ENCODE data around the gene GAMT. TPM values are rescaled to one million over a fixed set of nuclear protein-coding genes. Genes with fewer than 3 reads are reported as not detected.

Gene GAMT
- total and polyA plus RNA-seq, 2 donors (not counting 3 experiments of a cell fraction or from before 2014, with no cell fraction given), result 22.1 to 36.9 TPM

- DNase-seq (ENCODE audit: low read depth, low spot score) (no peak), FAIRE-seq (no peak)
- TF ChIP-seq GATA2 (IDR thresholded peaks at IDR 0.05; ENCODE audit: insufficient read depth, insufficient read length, low read depth, low read length), result no peak
- TF ChIP-seq EZH2 (IDR thresholded peaks at IDR 0.05; ENCODE audit: borderline replicate concordance, low read depth, low read length, severe bottlenecking), result no peak
- TF ChIP-seq POLR2AphosphoS5 (IDR thresholded peaks at IDR 0.05; ENCODE audit: insufficient read depth, low read depth, low read length), result no peak
- TF ChIP-seq JUN (IDR thresholded peaks at IDR 0.05; ENCODE audit: borderline replicate concordance, insufficient read depth, insufficient read length, low read depth), result no peak
- TF ChIP-seq POLR2A (IDR thresholded peaks at IDR 0.05; ENCODE audit: low read depth, low read length), result no peak
- no peak for TF ChIP-seq FOS (IDR thresholded peaks at IDR 0.05; ENCODE audit: borderline replicate concordance, insufficient read depth, low read length)
- no peak for TF ChIP-seq MAX (IDR thresholded peaks at IDR 0.05; ENCODE audit: insufficient read depth, insufficient read length)
- TF ChIP-seq CTCF (IDR thresholded peaks at IDR 0.05; ENCODE audit: extremely low read depth in 1 of 2, insufficient read depth in 1 of 2, low read depth in 1 of 2, low read length in 2 of 2), result no peak
- no peak for TF ChIP-seq MYC (IDR thresholded peaks at IDR 0.05; ENCODE audit: low read depth, low read length)
- BruUV-seq (replicated peaks), result no TSS peak
- peak overlapping the region; percentile 92 for H3K27ac ChIP-seq (ENCODE audit: insufficient read depth, low read depth, low read length)
- POLR2A ChIA-PET, result interaction anchor here (0.6 kb wide), 1 partner anchor 30 kb away, joined by 4 read pairs; no protein-coding TSS in a partner anchor
- H3K4me2 ChIP-seq (ENCODE audit: insufficient read depth, low read length), result no peak overlapping the region
- H3K4me1 ChIP-seq (ENCODE audit: control insufficient read depth, extremely low read depth, insufficient read depth, low read length), result peaks cover 42% of the 10 kb centered on the region
- intact Hi-C loops (cut with micrococcal nuclease), result no loop called here
- H2AFZ ChIP-seq (ENCODE audit: low read depth, low read length), result no peak overlapping the region
- H3K4me3 ChIP-seq (replicated peaks in 1 of 3; ENCODE audit: insufficient read depth in 1 of 3, low read depth in 1 of 3, low read length in 3 of 3), result no peak overlapping the region
- dilution Hi-C loops (cut with MboI; ENCODE audit: extremely low pct_ligation_motif_present, low sequenced_read_pairs), result no loop called here
- H3K27me3 ChIP-seq (ENCODE audit: control insufficient read depth in 2 of 2, insufficient read depth in 2 of 2, low read length in 2 of 2), result no peaks in the 10 kb centered on the region
- no peaks in the 10 kb centered on the region for H3K9me3 ChIP-seq (replicated peaks; ENCODE audit: control insufficient read depth, insufficient read depth, low read length)
- peaks cover 85% of the 10 kb centered on the region for H3K79me2 ChIP-seq (ENCODE audit: control insufficient read depth, insufficient read depth, low read length)
- CTCF ChIA-PET, result no interaction called here
- H3K9ac ChIP-seq (replicated peaks; ENCODE audit: extremely low read depth, insufficient read depth, low read length), result no peak overlapping the region
- peaks cover 0 to 6% of the 10 kb centered on the region in 2 experiments for H3K36me3 ChIP-seq (ENCODE audit: control insufficient read depth in 2 of 2, extremely low read depth in 1 of 2, insufficient read depth in 2 of 2, low read length in 2 of 2)
- no peaks in the 10 kb centered on the region for H3K9me1 ChIP-seq (replicated peaks; ENCODE audit: control insufficient read depth, extremely low read depth, insufficient read depth, low read length)
- no peaks in the 10 kb centered on the region for H4K20me1 ChIP-seq (replicated peaks; ENCODE audit: control insufficient read depth, extremely low read depth, insufficient read depth, low read length)
These were observed 10.2 kb upstream of the GAMT start for GRCh38 chr19:1411255-1412191.
